ENCODE measurements around the gene PROS1. TPM values are rescaled to one million over a fixed set of nuclear protein-coding genes. Genes with fewer than 3 reads are reported as not detected.
A peak's percentile ranks its signal among the peaks of the same experiment; 100 is the strongest.

PROS1 gene
- total and polyA plus RNA-seq, 9 of the 15 experiments (the other 6 are each of a cell fraction or from before 2014, with no cell fraction given) = 5.5 to 50.5 (median 22.7) TPM

- DNase-seq (ENCODE audit: extremely low read depth in 1 of 4, low spot score in 3 of 4) (no peak), ATAC-seq (no peak), FAIRE-seq (no peak)
- H3K36me3 ChIP-seq (ENCODE audit: control insufficient read depth, insufficient read depth, low read length) = no peaks in the 10 kb centered on the region
- ChIA-PET CTCF (ENCODE audit: low intra/inter-chr PET ratio) (no interaction called here), POLR2A (no interaction called here)
- intact Hi-C loops (cut with micrococcal nuclease) (no loop called here), in situ Hi-C loops (cut with MboI) (no loop called here)
- H3K9me3 ChIP-seq (replicated peaks; ENCODE audit: control insufficient read depth, insufficient read depth, low read depth, low read length) = no peaks in the 10 kb centered on the region
- 0 out of 2 replicates have a peak overlapping the region, but pooled peaks have one; percentile 7 for H3K4me2 ChIP-seq (ENCODE audit: insufficient read depth, low read length)
- WGBS (ENCODE audit: insufficient coverage, low coverage, missing lambda C conversion rate) = 13% methylated on average over 5 of the region's 5 CpGs
- no peaks in the 10 kb centered on the region for H3K79me2 ChIP-seq (ENCODE audit: control insufficient read depth, insufficient read depth, low read length)
- no peaks in the 10 kb centered on the region for H3K9me1 ChIP-seq (ENCODE audit: control insufficient read depth, insufficient read depth, low read length)
- no TSS peak for BruUV-seq (replicated peaks)
- no peak overlapping the region for H3K9ac ChIP-seq (ENCODE audit: insufficient read depth in 1 of 2, low read depth in 2 of 2, low read length in 2 of 2)
- no peak overlapping the region for H3K4me3 ChIP-seq
- H3K27me3 ChIP-seq (ENCODE audit: control insufficient read depth in 2 of 2, insufficient read depth in 2 of 2, low read length in 2 of 2) = no peaks in the 10 kb centered on the region
- H2AFZ ChIP-seq (ENCODE audit: low read depth, low read length) = no peak overlapping the region
- TF ChIP-seq BCOR (IDR thresholded peaks at IDR 0.05) (no peak), RBBP5 (IDR thresholded peaks at IDR 0.05; ENCODE audit: borderline replicate concordance, insufficient read depth, low read length, poor library complexity, severe bottlenecking) (no peak), ZC3H4 (CRISPR knock-in tag; IDR thresholded peaks at IDR 0.05; ENCODE audit: borderline replicate concordance) (no peak), ZZZ3 (IDR thresholded peaks at IDR 0.05) (no peak), SOX6 (IDR thresholded peaks at IDR 0.05) (no peak), ATF1 (CRISPR knock-in tag; IDR thresholded peaks at IDR 0.05) (no peak), ATF1 (tag; IDR thresholded peaks at IDR 0.05) (no peak), ZNF311 (CRISPR knock-in tag; IDR thresholded peaks at IDR 0.05) (no peak), TFE3 (CRISPR knock-in tag; IDR thresholded peaks at IDR 0.05) (no peak), ZBTB17 (CRISPR knock-in tag; IDR thresholded peaks at IDR 0.05) (no peak), CHCHD3 (CRISPR knock-in tag; IDR thresholded peaks at IDR 0.05) (no peak), SPI1 (IDR thresholded peaks at IDR 0.05; ENCODE audit: borderline replicate concordance, low read depth, low read length) (no peak)
- H4K20me1 ChIP-seq (replicated peaks; ENCODE audit: control insufficient read depth, insufficient read depth, low read length) = no peaks in the 10 kb centered on the region
- peaks cover 0 to 5% of the 10 kb centered on the region in 2 experiments; a peak in 1 of 5 replicates for H3K4me1 ChIP-seq (replicated peaks in 1 of 2; ENCODE audit: control insufficient read depth in 2 of 2, insufficient read depth in 2 of 2, low read length in 2 of 2)
- H3K27ac ChIP-seq (ENCODE audit: extremely low read depth, low read depth, low read length) = no peak overlapping the region
These were observed 39.2 kb downstream of the PROS1 start for GRCh38 chr3:93934366-93935046.

All from K562 (cell line).